HG02943 (cell line): Measurements from ENCODE around the gene CXorf66.
"Not testable (repeated sequence)": the region's sequence is repeated elsewhere in the genome, so short reads cannot be mapped to it uniquely, and the experiment has no call there.

Source experiments
- ATAC-seq: cut with Tn5 transposase; IDR thresholded peaks from one replicate; pipeline ENCODE4 v1.9.1; 2021; ENCODE audit warnings: mild to moderate bottlenecking, low read depth, moderate library complexity; ENCODE audit not compliant: unreplicated experiment

Gene CXorf66, protein sequence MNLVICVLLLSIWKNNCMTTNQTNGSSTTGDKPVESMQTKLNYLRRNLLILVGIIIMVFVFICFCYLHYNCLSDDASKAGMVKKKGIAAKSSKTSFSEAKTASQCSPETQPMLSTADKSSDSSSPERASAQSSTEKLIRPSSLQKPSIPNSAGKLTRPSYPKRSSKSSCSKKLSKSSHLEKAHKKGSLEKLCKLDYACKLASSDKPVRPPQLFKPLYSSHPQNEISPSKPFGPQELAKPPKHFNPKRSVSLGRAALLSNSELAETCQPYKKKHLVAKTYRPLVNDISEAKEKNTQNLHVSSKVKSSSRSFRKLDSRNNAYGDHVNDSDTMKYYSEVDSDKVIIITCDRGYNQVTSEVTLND

DNA sequence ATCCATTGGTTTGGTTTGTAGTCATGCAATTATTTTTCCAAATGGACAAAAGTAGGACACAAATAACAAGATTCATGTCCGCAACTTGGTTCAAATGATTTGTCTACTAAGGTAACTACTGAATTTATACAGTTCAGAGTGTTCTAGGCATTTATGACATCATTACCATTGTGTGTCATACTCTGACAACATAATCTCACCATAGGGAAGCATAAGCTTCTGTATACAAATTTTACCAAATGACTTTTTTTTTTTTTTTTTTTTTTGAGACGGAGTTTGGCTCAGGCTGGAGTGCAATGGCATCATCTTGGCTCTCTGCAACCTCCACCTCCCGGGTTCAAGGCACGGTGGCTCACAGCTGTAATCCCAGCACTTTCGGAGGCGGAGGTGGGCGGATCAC, at the start of gene CXorf66:
TSS of gene CXorf66 (minus strand) at position 101 of the 400 bp plus-strand sequence. CDS start at position 76, 25 bp downstream.
- ATAC-seq, result no peak

- ATAC-seq, result no peak
These were observed 17.5 kb upstream of the CXorf66 start for GRCh38 chrX:139982856-139983255.

DNA sequence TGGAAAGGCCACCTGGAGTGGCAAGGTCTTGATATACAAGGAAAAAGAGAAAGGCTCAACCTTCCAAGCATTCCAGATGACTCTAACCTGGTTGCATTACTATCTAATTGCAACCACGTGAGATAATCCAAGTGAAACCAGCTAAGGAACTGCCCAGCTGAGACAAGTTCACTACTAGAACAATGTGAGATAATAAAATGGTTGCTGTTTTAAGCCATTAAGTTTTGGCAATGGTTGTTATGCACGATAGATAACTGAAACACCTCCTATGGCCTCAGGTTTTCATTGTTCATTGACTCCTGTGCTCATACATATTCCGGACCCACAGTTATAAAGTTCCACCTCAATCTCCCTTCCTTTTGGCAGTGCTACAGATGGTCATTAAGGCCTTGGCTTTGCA, 9.2 kb upstream of the CXorf66 start:
- no peak for ATAC-seq

DNA sequence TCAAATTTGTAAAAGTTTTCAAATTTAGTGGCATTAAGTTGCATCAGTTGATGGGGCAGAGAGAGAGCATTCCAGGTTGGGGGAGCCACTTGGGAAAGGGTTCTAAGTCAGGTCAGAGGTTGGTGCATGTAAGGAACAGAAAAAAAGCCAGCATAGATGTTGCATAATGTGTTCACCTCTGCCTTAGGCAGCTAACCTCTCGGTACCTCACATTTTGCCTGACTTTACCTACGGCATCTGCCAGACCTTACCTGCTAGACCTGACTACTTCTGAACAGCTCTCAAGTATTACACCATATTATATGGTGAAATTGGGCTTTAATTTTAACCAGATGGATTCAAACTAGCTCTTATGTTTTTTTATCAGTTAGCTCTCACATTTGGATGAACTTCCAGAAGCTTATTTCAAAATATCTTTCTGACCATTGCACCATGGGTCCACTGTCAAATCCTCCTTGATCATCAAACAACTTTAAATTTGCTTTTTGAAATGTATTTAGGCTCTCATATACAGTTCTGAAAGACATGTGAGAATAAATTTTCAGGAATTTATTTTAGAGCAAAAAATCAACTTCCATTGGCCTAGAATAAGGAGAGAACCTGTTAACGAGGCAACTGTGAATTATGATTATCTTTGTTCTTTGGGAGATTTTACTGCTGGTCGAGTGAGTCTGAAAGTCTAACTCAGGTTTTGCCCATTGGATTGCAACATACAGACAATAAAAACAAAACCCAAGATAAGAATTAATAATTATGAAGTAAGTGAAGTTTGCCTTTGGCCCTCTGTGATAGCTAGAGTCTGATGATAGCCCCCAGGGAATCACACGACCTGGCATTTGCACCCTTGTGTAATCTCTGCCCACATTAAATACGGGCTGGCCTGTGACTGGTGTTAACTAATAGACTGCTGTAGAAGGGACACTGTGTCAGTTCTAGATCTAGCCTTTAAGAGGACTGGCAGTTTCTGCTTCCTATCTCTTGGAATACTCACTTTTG, 7.6 kb upstream of the CXorf66 start:
- ATAC-seq, result no peak

DNA sequence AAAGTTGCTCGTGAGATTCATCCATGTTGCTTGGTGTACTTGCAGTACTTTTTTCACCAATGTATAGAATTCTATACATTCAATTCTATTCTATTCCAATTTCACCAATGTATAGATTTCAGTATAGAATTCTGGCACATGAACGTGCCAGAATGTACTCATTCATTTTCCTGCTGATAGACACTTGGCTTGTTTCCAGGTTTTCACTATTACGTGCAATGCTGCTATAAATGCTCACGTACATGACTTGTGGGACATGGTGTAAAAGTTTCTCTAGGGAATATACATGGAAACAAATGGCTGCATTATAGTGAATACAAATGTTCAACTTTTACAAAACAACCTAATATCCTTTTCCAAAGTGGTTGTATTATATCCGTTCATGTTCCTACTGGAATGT, 6.8 kb upstream of the CXorf66 start:
- no peak for ATAC-seq

GRCh38 chrX:139971394-139971749, 6.1 kb upstream of the CXorf66 start:
- no peak for ATAC-seq

GRCh38 chrX:139969286-139969685, 4.0 kb upstream of the CXorf66 start:
- no peak for ATAC-seq

- ATAC-seq, result no peak
These were observed 2.4 kb upstream of the CXorf66 start for GRCh38 chrX:139967750-139968149.

- no peak for ATAC-seq
These were observed 2.0 kb upstream of the CXorf66 start for GRCh38 chrX:139967300-139967699.

DNA sequence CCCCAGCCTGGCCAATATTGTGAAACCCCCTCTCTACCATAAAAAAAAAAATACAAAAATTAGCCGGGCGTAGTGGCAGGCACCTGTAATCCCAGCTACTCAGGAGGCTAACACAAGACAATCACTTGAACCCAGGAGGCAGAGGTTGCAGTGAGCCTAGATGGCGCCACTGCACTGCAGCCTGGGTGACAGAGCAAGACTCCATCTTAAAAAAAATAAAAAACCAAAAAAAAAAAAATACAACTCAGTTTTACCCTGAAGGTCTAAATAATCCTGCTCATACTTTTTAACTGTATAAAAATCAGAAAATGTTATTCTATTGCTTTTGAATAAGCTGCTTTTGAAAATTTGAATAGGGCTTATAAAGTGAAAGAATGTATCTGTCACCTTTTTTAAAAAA, 838 bp upstream of the CXorf66 start:
- ATAC-seq, result not testable (repeated sequence)

DNA sequence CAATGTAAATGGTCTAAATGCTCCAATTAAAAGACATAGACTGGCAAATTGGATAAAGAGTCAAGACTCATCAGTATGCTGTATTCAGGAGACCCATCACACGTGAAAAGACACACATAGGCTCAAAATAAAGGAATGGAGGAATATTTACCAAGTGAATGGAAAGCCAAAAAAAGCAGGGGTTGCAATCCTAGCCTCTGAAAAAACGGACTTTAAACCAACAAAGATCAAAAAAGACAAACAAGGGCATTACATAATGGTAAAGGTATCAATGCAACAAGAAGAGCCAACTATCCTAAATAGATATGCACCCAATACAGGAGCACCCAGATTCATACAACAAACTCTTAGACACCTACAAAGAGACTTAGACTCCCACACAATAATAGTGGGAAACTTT, 4.2 kb downstream of the CXorf66 start:
- not testable (repeated sequence) for ATAC-seq

DNA sequence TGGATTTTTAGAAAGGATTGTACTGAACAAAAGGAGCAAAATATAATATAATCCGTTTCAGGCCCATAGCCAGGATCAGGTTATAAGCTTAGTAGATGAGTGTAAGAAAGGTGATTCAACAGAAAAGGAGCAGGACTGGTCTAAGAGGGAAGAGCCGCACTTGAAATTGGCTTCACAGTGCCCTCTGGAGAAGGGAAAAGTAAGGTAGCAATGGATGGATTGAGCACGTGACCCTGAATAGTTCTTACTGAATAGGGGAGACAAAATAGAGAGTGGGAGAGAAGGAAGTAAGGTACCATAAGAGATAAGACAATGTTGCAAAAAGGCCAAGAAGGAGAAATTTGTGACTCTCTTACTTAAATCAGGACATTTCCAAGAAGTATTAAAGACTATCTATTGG, 15.6 kb downstream of the CXorf66 start:
- no peak for ATAC-seq

DNA sequence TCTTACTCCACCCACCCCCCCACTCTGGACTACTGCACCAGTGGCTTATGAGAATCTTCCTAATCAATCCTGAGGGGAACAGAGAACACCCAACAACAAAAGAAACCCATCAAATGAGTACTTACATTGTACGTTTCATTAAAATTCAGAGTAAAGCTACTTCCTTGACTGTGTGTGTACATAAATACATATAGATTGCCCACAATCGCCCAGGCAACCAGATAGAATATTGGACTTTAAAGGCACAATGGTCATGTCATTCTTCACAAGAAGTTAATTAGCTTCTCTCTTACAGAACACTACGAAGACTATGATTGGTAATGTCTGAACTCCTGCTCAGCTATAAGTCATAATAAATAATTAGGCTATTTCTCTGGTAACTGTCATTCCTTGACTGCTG, 20.2 kb downstream of the CXorf66 start:
- ATAC-seq, result no peak

DNA sequence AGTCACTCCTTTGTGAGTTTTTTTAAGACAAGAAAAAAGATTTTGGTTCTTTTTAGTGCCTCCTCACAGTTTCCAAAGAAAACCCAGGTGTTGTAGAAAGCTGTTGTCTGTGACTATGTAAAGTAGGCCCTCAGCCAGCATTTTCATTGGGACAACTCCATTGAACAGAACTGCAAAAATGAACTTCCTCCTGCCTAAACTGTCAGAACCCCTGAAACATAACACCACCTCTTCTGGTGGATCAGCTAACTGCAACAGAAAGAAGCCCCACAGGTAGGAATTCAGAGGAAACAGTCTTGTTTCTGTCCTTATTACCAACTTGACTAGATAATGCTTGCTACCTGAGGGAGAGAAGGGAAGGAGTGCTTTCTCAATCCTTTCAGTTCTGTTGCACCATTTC, 29.1 kb downstream of the CXorf66 start:
- no peak for ATAC-seq

- ATAC-seq, result no peak
These were observed 31.4 kb downstream of the CXorf66 start for GRCh38 chrX:139933904-139934303.

DNA sequence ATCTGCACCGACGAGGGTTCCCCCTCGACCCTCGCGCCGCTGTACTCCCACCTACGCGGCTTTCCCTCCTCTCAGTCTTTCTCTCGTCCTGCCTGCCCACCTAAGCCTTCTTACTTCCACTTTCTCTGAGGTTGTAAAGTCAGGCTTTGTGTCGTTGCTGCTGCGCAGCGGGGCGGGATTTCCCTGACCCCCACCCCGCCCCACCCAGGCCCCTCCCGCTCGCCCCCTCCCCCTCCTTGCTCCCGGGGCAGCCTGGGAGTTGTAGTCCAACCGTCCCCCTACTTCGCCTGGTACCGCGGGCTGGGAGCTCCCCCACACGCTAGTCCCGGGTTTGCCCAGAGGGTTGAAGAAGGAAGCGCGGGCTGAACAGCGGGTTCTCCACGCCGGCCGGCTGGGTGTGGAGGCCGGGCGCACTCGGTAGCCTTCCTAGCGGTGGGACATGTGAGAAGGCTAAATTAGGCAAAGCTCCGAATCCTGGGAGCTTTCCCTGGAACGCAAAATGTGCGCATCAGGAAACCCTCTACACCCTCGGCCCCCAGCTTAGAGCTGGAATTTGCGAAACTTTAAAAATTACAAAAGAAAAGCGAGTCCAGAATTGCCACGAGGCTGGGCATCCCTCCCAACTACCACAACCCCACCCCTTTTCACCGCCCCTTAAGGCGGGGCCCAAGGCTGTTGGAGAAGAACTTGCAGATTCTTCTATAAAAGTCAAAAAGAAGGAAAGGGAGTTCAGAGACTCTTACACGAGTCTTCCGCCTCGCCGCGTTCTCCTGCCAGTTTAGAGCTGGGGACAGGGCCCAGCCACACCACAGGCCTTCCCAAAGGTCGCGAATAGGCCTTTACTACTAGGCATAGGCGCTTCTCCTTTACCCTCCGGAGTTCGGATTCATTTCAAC, 32.2 kb downstream of the CXorf66 start, which contains the start of gene ATP11C:
TSS of gene ATP11C (minus strand) at position 153 of the 896 bp plus-strand sequence. CDS start 1,011 bp downstream, outside the sequence.
- ATAC-seq, result peak; percentile 71

DNA sequence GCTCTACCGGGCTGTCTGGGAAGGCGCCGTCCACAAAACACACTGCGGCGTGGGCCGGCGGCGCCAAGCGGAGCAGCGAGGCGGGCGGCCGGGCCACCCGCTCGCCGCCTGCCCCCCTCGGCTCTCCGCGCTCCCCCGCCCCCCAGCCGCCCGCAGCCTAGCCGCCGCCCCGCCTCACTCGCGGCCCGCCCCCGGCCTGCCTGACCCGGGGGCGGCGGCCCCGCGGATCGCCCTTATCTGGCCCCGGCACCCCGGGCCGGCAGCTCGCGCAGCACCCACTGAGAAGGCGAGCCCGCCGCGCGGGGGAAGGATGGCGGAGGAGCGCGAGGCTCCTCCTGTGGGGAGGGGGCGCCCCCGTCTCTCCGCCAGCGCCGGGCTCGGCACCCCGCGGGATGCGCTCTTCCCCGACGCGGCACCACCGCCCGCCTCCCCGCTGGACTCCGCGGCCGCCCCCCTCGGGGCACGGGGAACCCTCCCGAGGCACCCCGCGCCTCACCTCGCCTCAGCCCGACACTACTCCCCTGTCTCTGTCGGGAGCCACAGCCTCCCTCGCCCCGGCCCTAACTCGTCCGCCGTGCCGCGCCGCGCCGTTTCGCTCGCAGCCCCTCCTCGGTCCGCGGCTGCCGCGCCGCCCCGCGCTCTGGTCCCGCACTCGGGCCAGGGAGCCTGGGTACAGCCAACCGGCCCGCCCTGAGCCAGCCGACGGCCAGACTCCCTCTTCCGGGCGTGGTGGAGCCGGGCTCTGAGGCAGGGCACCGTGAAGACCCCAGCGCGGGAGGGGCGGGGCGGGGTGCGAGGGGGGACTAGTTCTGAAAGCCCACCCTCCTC, 33.0 kb downstream of the CXorf66 start:
- ATAC-seq, result peak; percentile 47

- ATAC-seq, result no peak
These were observed 33.7 kb downstream of the CXorf66 start for GRCh38 chrX:139931646-139932072.

DNA sequence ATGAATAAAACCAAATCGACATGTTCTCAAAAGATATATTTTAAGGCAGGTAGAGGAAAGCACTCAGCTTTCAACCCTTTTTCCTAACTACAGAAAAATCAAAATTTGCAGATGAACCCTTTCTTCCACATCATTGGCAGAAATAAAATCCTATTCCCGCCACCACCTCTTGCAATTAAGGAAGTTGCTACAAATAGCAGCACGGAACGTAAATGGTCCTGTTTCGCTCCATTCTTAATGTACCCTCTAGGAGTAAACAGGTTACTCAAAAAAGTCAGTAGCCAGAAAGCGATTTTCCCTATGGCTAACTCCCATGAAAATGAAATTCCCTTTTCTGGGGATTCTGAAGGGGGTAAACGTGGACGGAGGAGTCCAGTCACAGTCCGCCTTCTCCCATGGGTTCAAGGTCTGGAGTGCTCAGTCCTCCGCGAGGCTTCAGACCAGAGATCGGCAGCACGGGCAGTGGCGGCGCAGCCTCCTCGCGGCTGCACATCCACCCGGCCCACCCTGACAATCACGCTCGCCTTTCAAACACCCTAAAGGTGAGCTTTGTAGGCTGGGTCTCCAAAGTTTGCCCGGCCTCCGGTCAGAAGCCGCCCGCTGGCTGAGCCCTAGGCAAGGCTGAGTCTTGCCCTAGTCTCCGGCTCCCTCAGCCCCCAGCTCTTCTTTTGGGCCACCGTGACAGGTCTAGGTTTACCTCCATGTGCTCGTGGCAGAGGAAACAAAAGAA, 34.2 kb downstream of the CXorf66 start:
- no peak for ATAC-seq
